Suppressor macrophage (primary cell): Measurements from ENCODE around the gene NRCAM.
"Not testable (repeated sequence)": the region's sequence is repeated elsewhere in the genome, so short reads cannot be mapped to it uniquely, and the experiment has no call there.

Experiments
- DNase-seq, 4 experiments: peaks; one replicate each; pipeline ENCODE4 v3.0.0-alpha.2; 2020 to 2022

The NRCAM gene

DNA sequence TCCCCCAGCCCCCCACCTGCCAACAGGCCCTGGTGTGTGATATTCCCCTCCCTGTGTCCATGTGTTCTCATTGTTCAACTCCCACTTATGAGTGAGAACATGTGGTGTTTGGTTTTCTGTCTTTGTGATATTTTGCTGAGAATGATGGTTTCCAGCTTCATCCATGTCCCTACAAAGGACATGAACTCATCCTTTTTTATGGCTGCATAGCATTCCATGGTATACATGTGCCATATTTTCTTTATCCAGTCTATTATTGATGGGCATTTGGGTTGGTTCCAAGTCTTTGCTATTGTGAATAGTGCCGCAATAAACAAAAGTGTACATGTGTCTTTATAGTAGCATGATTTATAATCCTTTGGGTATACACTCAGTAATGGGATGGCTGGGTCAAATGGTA lies 183.3 kb downstream of the NRCAM start:
- not testable (repeated sequence) for DNase-seq

DNA sequence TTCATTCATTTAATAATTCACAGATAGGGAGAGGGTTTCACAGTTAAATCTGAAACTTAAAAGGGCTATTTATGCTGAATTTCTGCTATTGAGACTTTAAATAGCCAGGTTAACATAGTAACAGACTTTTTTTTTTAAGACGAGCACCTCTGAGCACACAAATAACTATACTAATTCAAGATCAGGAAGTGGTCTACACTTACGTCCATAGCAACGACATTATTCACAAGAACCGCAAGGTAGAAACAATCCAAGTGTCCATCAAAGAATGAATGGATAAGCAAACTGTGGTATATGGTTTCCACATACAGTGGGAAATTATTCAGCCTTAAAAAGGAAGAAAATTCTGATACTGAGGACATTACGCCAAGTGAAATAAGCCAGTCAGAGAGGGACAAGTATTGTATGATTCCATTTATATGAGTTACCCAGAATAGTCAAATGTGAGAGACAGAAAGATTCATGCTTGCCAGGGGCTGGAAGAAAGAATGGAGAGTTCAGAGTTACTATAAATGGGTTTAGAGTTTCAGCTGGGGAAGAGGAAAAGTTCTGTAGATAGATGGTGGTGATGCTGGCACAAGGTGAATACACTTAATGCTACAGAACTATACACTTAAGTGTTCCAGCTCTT lies 185.7 kb downstream of the NRCAM start:
- no peak for DNase-seq

DNA sequence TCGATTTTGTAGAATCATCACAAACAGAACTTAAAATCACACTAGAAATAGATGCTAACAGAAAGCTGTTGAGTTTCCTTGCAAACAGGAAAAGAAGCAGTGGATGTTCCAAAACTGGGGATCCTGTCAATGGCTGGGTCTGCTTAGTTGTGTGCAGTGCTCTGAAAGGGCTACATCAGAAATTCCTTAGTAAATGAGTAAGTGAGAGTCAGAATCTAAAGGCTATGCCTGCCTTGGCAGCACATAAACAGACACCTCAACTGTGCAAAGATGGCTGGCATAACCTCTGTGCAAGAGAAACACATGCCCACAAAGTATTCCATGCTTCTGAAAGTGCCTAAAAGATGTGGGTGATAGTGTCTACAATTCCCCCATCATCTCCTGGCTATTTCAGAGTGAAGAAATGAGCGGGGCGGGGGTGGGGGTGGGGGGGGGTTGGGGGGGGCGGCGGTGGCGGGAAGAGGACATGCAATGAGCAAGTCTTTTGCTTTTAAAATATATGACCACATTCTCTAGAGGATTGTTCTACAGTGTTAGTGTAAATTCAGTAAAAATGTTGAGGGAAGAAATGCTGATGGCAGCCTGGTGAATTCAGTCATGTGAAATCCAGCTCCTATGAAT lies 187.9 kb downstream of the NRCAM start:
- no peak for DNase-seq

DNA sequence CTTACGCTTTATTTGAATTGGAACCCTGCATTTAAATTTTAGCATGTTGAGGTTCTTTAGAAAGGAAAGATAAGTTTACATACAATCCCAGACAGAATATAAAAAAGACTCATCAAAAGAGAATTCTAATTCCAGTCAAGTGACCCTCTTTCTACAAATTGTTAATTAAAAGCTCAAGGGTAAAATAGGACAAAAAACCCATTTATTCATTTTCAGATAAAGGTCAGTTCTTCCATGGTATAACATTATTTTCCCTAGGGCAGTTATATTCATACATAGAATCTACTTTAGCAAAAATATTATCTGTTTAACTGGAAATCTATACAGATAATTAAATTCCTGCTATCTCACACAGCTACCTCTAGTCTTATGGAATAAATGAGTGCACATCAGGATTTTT lies 188.6 kb downstream of the NRCAM start:
- no peak for DNase-seq

DNA sequence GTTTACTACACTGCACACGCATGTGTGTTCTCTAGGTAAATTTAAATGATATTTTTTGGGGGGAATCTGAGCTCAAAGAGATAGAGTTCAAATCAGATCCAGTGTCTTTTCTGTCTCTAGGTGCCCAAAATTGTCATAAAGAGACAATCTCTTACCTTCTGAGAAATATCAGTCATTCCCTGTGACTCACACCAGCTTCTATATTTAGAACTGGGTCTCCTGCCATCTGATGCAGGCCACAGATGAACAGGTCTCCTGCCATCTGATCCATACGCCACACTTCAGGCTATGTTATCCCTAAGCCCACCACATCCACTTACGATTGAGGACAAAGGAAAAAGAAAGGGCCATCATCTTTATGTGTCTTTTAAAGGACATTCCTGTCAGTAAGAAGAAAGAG lies 189.7 kb downstream of the NRCAM start:
- DNase-seq = no peak

DNA sequence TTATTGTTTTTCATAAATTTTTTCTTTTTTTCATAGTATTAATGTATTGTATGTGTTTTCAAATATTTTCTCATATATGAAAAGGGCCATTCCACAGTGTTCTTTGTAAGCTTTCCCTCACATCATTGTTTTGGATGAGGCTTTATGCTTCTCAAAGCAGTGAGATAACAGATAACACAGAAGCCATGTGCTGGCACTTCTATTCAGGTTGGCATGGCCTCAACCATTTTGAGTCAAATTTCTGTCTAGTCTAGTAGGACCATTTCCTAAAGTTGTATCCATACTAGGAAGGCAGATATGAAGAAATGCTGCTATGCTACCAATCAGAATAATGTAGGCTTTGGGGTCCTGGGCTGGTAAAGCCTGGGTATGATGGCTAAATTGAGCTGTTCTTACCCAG lies 190.2 kb downstream of the NRCAM start:
- no peak for DNase-seq

DNA sequence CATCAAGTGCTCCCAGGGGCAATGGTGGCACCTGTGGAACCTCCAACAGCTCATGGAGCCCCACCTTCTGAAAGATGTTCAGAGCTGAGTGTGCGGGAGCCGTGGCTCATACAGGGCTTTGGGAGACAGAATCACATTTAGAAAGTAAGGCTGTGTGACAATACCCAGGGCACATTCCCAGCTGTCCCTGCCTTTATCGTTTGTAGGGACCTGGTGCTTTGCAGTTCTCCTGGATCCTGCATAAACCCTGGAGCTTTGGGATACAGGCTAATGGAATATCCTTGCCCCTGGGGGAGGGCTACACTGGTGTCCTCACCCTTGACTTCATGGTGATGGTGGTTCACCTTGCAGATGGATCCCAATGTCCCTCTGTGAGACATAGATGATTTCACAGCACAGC lies 191.2 kb downstream of the NRCAM start:
- DNase-seq = no peak

DNA sequence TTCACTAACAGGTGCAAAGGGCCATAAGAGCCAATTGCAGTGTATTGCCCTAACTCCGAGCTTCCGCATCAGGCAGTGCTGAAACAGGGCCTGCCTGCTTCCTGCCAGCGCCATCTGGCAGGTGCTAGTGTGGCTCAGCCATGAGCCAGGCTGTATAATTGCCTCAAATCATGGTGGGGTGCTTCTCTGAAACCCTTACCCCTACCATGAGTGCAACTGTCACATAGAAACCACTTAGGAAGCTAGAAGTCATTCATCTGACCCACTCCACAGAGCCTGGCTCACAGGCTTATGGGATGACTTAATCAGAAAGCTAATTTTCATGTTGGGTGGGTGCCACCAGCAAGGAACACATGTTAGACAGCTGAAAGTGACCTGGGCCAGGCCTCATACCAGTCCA lies 192.8 kb downstream of the NRCAM start:
- no peak for DNase-seq

DNA sequence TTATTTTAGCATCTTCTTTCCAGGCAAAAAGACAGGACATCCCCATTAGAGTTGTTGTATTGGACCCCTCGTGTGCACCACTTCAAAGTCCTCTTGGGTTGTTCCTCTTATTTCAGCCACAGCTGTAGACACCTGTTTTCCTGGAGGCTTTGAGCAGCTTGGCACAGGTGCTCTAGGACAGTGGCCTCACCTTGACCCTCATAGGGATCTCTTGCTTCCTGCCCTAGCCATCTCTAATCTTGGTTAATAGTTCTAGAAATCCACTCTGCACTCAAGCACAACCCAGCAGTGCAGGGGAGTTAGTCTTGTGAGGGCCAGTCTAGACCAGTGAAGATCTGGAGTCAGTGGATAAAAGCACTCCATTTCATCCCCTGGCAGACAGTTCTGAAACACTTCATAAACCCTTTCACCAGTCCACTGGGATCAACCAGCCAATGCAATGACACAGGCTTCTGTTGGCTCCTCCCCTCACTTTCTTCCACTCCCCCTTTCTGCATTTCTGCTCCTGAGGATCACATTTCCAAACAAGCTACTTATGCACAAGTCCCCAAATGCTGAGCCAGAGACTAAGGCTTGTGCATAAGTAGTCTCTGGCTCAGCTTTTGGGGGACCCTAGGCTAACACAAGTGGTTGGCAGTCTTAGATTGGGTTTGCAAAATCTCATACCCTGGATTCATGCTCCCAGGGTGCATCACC lies 194.5 kb downstream of the NRCAM start:
- DNase-seq = no peak

DNA sequence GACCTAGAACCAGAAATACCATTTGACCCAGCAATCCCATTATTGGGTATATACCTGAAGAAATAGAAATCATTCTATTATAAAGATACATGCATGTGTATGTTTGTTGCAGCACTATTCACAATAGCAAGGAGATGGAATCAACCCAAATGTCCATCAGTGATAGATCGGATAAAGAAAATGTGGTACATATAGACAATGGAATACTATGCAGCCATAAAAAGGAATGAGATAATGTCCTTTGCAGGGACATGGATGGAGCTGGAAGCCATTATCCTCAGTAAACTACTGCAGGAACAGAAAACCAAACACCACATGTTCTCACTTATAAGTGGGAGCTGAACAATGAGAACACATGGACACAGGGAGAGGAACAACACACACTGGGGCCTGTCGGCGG lies 196.8 kb downstream of the NRCAM start:
- not testable (repeated sequence) for DNase-seq

DNA sequence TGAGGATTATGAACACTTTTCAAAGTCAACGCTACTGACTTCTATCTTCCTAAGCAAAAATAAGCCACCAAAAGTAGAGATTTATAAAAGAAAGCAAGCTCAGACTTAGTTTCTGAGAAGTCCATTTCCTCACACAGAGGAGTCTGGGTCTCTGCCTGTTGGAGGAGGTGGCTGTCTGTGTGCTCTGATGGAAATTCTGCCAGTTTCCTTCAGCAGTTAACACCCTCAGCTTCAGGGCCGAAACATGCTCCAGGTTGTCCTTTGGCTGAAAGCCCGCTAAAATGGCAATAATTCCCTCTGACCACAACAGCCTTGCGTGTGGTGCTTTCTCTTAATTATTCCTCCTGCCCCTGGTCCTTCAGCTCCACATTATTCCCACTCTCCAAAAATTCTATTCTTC lies 198.3 kb downstream of the NRCAM start:
- DNase-seq = no peak

DNA sequence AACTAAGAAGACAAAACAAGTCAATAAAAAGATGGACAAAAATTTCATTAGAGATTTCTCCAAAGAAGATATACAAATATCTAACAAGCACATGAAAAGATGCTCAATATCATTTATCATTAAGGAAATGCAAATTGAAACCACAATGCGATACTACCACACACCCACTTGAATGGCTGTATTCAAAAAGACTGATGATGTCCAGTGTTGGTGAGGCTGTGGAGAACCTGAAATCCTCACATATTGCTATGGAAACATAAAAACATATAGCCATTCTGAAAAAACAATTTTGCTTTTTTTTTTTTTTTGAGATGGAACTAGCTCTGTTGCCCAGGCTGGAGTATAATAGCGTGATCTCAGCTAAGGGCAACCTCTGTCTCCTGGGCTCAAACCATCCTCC lies 202.0 kb downstream of the NRCAM start:
- DNase-seq = no peak

DNA sequence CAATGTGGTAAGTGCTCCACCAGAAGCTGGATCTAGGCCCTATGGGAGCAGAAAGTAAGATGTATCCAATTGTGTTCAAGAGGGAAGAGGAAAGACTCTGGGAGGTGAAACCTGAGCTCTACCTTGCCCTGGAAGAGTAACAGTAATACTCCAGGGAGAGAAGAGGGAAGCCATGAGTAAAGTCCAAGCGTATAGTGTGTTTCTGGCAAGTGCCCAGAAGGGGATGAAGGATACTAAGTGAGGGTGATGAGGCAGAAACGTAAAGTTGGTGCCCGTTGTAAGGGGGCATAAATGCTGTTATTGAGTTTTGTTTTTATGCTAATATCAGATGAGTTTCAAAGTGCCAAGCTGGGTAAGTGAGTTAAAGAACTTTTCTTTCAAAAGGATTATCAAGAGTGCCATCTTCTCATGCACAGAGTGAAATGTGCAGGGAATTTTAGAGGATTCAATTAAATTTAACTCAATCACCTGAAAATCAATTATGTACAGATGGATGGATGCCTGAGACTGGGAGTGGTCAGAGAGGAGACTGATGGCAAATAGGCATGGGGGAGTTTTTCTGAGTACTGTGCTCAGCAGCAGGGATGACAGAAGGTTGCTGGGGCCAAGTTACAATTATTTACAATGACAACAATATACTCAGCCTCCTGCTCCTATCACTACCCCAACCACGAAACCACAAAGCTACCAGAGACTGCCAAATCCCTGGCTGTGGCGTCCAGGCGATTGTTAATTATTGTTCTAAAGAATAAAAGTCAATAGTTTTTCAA lies 202.8 kb downstream of the NRCAM start:
- DNase-seq = no peak

DNA sequence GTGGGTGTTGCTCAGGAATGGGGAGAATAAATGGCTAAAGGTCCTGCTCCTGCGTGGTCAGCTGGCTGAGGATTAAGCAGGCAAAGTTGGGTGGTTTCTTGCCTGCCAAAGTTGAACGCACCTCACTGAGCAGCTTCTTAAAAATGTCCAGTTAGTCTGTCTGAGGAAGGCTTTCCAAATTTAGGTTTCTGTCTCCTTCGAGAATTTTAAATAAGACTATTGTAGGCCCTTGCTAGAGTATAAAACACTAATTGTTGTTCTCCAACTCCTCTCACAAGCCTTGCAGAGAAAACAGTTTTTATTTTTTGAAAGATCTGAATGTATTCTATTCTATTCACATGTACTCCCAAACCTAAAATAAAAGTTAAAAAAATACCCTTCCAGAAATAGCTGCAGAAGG lies 204.1 kb downstream of the NRCAM start:
- DNase-seq = no peak

DNA sequence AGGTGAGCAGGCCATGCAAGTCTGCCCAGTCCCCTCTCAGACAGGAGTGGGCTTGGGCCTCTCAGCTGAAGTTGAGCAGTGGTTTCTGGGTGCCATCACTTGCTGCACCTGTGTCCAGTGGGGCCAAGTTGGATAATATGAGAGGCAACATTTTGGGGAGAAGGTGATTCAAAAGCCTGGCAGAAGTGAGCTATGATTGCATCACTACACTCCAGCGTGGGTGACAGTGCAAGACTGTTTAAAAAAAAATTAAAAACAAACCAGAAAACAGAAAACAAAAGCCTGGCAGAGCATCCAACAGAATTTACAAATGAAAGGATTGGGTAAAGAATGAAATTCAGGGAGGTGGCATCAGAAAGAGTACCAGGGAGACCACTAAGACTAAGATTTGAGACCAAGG lies 204.5 kb downstream of the NRCAM start:
- no peak for DNase-seq

DNA sequence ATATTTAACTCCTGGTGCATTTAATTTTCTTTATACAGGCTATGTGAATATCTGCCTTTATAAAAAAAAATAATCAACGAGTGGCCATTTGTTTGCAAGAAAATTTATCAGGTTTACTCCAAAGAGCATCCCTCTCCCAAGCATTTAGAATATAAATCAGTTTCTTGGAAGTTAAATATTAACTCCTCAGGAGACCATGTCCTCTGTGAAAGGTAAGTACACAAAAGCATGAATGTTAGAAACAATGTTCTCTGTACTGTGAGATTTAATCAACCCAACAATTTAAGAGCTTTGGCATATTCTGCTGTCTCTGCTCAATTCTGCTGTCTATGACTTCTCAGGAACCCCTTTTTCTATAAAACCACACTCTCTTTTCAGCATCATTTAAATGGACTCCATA lies 206.8 kb downstream of the NRCAM start:
- no peak for DNase-seq

DNA sequence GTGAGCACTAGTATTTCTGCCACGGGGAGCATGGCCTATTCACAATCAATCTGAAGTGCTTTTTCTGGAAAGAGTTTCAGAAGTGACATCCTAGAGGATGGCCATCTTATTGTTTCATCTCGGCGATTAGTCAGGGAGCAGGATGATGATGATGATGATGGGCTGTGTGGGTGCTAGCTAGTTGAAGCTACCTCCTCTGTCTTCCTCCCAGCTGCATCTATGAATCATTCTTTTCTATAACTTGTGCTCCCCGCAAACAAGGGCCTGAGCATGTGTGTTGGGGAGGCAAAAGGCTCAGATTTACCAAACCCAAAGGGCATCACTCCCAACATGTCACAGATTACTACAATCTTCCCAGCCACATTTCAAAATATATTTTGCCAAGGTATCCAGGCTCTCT lies 207.4 kb downstream of the NRCAM start:
- no peak for DNase-seq

DNA sequence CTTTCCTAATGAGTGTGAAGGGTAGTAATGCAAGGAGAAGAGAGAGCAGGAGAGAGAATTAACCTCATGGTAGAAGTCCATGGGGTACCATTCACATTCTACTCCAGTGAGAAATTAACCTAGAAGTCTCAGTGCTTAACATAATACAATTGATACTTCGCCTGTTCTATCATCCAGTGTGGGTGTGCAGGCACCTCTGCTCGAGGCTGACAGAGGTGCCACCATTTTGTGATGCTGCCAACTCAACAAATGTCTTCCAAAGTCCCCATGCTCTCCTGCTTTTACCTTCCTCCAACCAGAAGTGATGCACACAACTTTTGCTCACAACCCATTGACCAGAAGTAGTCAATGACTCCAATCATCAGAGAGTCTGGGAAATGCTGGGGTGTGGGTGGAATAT lies 207.8 kb downstream of the NRCAM start:
- DNase-seq = no peak

DNA sequence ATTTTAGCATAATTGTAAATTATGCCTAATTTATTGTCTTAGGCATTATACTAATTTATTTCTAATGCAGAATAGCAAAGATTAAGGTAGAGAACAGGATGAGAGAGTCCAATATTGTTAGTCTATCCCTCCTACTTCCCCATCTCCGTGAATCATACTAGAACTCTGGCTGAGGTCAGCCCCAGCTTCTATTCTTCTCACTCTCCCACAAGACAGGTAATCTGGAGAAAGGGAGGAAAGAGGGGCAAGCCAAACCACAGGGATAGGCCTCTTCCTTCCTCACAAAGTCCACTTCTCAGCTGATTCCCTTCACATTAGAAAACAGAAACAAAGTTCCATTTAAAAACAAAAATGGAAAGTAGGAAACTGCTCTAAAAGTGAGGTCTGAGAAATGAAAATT lies 208.6 kb downstream of the NRCAM start:
- DNase-seq = no peak

DNA sequence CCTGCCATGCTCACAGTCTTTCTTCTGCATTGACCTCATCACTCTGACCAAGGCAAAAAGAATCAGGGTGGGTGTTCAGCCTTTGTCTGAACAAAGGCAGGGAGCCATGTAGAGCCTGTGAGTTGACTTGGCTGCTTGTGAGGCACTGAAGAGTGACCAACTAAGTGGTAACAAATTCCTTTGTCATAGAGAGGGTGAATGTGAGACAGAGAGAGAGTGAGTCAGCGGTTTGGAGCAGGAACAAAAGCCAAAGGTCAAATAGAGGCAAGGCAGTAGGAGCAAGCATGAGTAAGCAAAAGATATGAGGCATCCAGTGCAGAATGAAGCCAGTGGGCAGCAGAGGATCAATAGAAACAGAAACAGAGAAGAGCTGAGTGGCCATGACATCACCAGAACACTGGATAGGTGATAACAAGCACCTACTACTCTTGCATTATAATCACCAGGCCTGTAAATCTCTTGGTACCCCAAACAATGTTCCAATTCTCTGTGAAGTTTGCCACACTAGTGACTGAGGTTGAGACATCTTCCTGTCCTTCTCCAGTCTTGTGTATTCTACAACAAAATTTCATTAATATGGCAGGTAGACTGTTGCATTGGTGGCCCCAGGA lies 209.9 kb downstream of the NRCAM start:
- peak in 3 of 4 experiments; percentile 3 to 12 (median 4) for DNase-seq

DNA sequence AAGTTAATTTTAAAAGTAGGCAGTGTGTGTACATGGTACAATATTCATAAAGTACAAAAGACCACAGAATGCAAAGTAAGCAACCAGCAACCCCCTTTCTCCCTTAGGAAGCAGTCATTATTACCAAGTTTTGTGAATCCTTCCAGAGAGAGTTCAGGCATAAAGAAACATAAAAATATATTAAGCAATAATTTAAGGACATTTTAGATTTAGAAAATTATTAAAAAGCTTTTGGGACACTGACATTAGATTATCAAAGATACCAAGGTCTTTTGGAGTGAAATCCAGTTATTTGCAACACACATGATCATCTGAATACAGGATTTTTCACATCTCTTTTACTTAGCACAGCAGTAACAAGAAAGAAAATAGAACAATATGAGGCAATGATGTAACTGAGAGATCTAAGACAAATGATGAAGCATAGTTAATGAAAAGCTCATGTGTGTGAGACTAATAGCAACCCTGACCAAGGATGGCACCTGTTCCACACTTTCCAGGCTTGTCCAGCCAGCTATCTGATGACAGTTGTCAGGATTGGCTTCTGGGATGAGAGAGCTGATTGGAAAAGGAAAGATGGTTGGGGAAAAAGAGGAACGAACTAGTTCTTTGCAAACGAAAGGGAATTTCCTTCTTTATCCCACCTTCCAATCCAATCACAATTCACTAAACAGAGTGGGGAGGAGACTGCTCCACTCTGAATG lies 210.6 kb downstream of the NRCAM start:
- DNase-seq = no peak

DNA sequence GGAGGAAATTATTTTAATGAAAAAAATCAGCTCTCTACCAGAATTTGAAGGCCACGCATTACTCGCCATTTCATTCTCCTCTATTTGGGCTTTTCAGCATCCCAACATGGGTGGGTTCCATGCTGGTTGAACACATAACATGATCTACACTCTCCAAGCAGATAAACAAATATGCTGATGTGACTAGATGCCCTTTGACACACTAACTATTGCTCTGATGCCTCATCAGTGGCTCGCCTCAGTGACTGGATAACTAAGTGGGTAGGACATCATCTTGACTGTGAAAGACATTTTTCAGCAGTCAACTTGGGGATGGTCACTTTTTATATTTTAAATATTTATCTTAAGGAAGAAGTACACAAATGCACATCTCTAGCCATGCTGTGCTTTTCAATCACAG lies 212.1 kb downstream of the NRCAM start:
- no peak for DNase-seq
